Activated CD8-positive, alpha-beta T cell treated with anti-CD3 and anti-CD28 coated beads for 36 hours (primary cell): Measurements from ENCODE around the gene BTRC. TPM values are rescaled to one million over a fixed set of nuclear protein-coding genes. Genes with fewer than 3 reads are reported as not detected.

Experiments
- ATAC-seq: fragments of 200-7000 bp; cut with Tn5 transposase; one replicate; pipeline ENCODE4 v1.10.0; 2021; ENCODE audit warnings: mild to moderate bottlenecking, moderate library complexity
- CTCF ChIA-PET: fragments of 350-600 bp; sonication (Branson Sonifier 250); formaldehyde crosslinking; loops from one replicate; lab custom pipeline; 2021; ENCODE audit warnings: antibody characterized with exemption; lab: Charles Lee
- POLR2A ChIA-PET: fragments of 350-600 bp; sonication (Branson Sonifier 250); formaldehyde crosslinking; loops from one replicate; lab custom pipeline; 2021; ENCODE audit warnings: antibody characterized with exemption; lab: Charles Lee
- DNase-seq: peaks from one replicate; pipeline ENCODE4 v3.0.0-alpha.2; 2020
- H3K27ac Mint-ChIP-seq: one replicate; pipeline ENCODE4 v1.8.0; 2021; ENCODE audit warnings: mild to moderate bottlenecking, mixed read lengths
- H3K27me3 Mint-ChIP-seq: one replicate; pipeline ENCODE4 v1.8.0; 2021; ENCODE audit warnings: mixed read lengths
- H3K36me3 Mint-ChIP-seq: one replicate; pipeline ENCODE4 v1.8.0; 2021; ENCODE audit warnings: low read depth, mixed read lengths
- H3K4me1 Mint-ChIP-seq: one replicate; pipeline ENCODE4 v1.8.0; 2021; ENCODE audit warnings: low read depth, mixed read lengths
- H3K4me3 Mint-ChIP-seq: one replicate; pipeline ENCODE4 v1.8.0; 2021; ENCODE audit warnings: mild to moderate bottlenecking, moderate library complexity, mixed read lengths
- H3K9me3 Mint-ChIP-seq: one replicate; pipeline ENCODE4 v1.8.0; 2021; ENCODE audit warnings: mixed read lengths
- CTCF ChIP-seq: fragments of 200-600 bp; IDR thresholded peaks from one replicate; pipeline ENCODE4 v1.8.0; 2022; ENCODE audit warnings: antibody characterized with exemption, mild to moderate bottlenecking
- intact Hi-C: fragments of 100-400 bp; cut with micrococcal nuclease; formaldehyde crosslinking; loops from one replicate; pipeline ENCODE4 v1.10.0; 2022
- total RNA-seq, 2 experiments: library from RNA; stranded (reverse); gene quantifications; one replicate each; pipeline ENCODE4 v1.2.3, GENCODE V29; 2021

BTRC gene
- total RNA-seq, 2 experiments from 2014 or later: 11.6 to 14.6 TPM

GRCh38 chr10:101572785-101573184, 218.8 kb downstream of the BTRC start:
- no peaks in the 10 kb centered on the region for H3K9me3 Mint-ChIP-seq
- DNase-seq: no peak
- no peak overlapping the region for H3K4me3 Mint-ChIP-seq
- no peak overlapping the region for H3K27ac Mint-ChIP-seq
- ChIA-PET CTCF (no interaction called here), POLR2A (interaction anchor here (2.2 kb wide), 1 partner anchor 15 kb away, joined by 7 read pairs; the partner anchor contains the start of genes DPCD and POLL)
- no peak for ATAC-seq
- TF ChIP-seq CTCF: no peak
- peaks cover 17% of the 10 kb centered on the region for H3K27me3 Mint-ChIP-seq
- intact Hi-C loops: loop anchor here (5.0 kb wide), 1 partner anchor 355 kb away; no protein-coding TSS in a partner anchor
- H3K4me1 Mint-ChIP-seq: peaks cover 8% of the 10 kb centered on the region
- H3K36me3 Mint-ChIP-seq: no peaks in the 10 kb centered on the region

- Mint-ChIP-seq H3K9me3 (no peaks in the 10 kb centered on the region), H3K27ac (no peak overlapping the region), H3K27me3 (peaks cover 7% of the 10 kb centered on the region), H3K36me3 (no peaks in the 10 kb centered on the region), H3K4me1 (peaks cover 8% of the 10 kb centered on the region), H3K4me3 (no peak overlapping the region)
- intact Hi-C loops: loop anchor here (5.0 kb wide), 1 partner anchor 357 kb away; no protein-coding TSS in a partner anchor
- TF ChIP-seq CTCF: no peak
- ATAC-seq (no peak), DNase-seq (no peak)
- ChIA-PET POLR2A (no interaction called here), CTCF (interaction anchor here (1.5 kb wide), 1 partner anchor 29 kb away, joined by 3 read pairs; no protein-coding TSS in a partner anchor)
Measured at GRCh38 chr10:101573885-101574753, 220.2 kb downstream of the BTRC start.

- TF ChIP-seq CTCF: no peak
- Mint-ChIP-seq H3K36me3 (no peaks in the 10 kb centered on the region), H3K27ac (no peak overlapping the region), H3K27me3 (no peaks in the 10 kb centered on the region), H3K9me3 (no peaks in the 10 kb centered on the region), H3K4me1 (peaks cover 5% of the 10 kb centered on the region), H3K4me3 (no peak overlapping the region)
- ChIA-PET CTCF (interaction anchor here (1.5 kb wide), 1 partner anchor 28 kb away, joined by 3 read pairs; no protein-coding TSS in a partner anchor), POLR2A (interaction anchor here (1.3 to 1.5 kb wide), 2 partner anchors 10 to 20 kb away, joined by 4 read pairs; no protein-coding TSS in a partner anchor)
- ATAC-seq (no peak), DNase-seq (no peak)
- intact Hi-C loops: no loop called here
Measured at GRCh38 chr10:101575091-101575490, 221.1 kb downstream of the BTRC start.

GRCh38 chr10:101575580-101576210, 221.7 kb downstream of the BTRC start:
- no peak for DNase-seq
- no peak overlapping the region for H3K27ac Mint-ChIP-seq

More at GRCh38 chr10:101575580-101576210, 221.7 kb downstream of the BTRC start:
- no peak for ATAC-seq
- no peak overlapping the region for H3K4me3 Mint-ChIP-seq
- H3K27me3 Mint-ChIP-seq: no peaks in the 10 kb centered on the region
- H3K36me3 Mint-ChIP-seq: no peaks in the 10 kb centered on the region
- H3K4me1 Mint-ChIP-seq: peaks cover 2% of the 10 kb centered on the region
- ChIA-PET POLR2A (interaction anchor here (1.3 to 1.5 kb wide), 2 partner anchors 10 to 19 kb away, joined by 4 read pairs; no protein-coding TSS in a partner anchor), CTCF (interaction anchor here (0.9 to 1.6 kb wide), 4 partner anchors 10 to 480 kb away, joined by 3 to 4 read pairs (median 3); no protein-coding TSS in a partner anchor)
- H3K9me3 Mint-ChIP-seq: no peaks in the 10 kb centered on the region
- intact Hi-C loops: no loop called here
- no peak for TF ChIP-seq CTCF
